H1 (cell line): Measurements from ENCODE around the gene NOS2. TPM values are rescaled to one million over a fixed set of nuclear protein-coding genes. Genes with fewer than 3 reads are reported as not detected.
A peak's percentile ranks its signal among the peaks of the same experiment; 100 is the strongest.

Source experiments
- CTCF ChIA-PET: fragments of 300-600 bp; sonication (Branson Sonifier 250); formaldehyde crosslinking; loops from one replicate; lab custom pipeline; 2021; ENCODE audit not compliant: partially characterized antibody; lab: Charles Lee
- POLR2A ChIA-PET: fragments of 300-600 bp; sonication (Branson Sonifier 250); formaldehyde crosslinking; loops from one replicate; lab custom pipeline; 2021; ENCODE audit warnings: inconsistent platforms; ENCODE audit not compliant: partially characterized antibody; lab: Charles Lee
- DNase-seq, 2 experiments: peaks; one replicate each; pipeline versions ENCODE4 v3.0.0 to v3.0.0-alpha.2; 2010 to 2022; ENCODE audit warnings: low spot score in 2 of 2, low read depth in 1 of 2, mixed read lengths in 1 of 2
- FAIRE-seq: peaks from 2 replicates; lab custom pipeline; 2011; peaks lifted over from hg19 to GRCh38; lab: Jason Lieb, UNC
- H2AFZ ChIP-seq: 2 replicates; pipeline ENCODE4 v1.8.1; 2012; ENCODE audit warnings: low read length, inconsistent platforms
- H2AK5ac ChIP-seq: 2 replicates; pipeline ENCODE4 v1.6.1; 2013; ENCODE audit warnings: low read depth, low read length
- H2BK120ac ChIP-seq: replicated peaks from 2 replicates; pipeline ENCODE3; 2013; ENCODE audit warnings: low read depth, low read length, inconsistent platforms
- H2BK12ac ChIP-seq: 2 replicates; pipeline ENCODE4 v1.6.1; 2013; ENCODE audit warnings: low read depth, low read length
- H2BK15ac ChIP-seq: 2 replicates; pipeline ENCODE4 v1.6.1; 2013; ENCODE audit warnings: low read length
- H2BK20ac ChIP-seq: 2 replicates; pipeline ENCODE4 v1.6.1; 2013; ENCODE audit warnings: low read length
- H2BK5ac ChIP-seq: 2 replicates; pipeline ENCODE4 v1.6.1; 2013; ENCODE audit warnings: low read depth, low read length
- H3K14ac ChIP-seq: 2 replicates; pipeline ENCODE4 v1.6.1; 2013; ENCODE audit warnings: inconsistent platforms; ENCODE audit not compliant: insufficient read length
- H3K18ac ChIP-seq: 2 replicates; pipeline ENCODE4 v1.6.1; 2013; ENCODE audit warnings: low read length; ENCODE audit errors: extremely low read depth
- H3K23ac ChIP-seq: 2 replicates; pipeline ENCODE4 v1.6.1; 2013; ENCODE audit warnings: inconsistent platforms; ENCODE audit not compliant: insufficient read length
- H3K23me2 ChIP-seq: 2 replicates; pipeline ENCODE4 v1.6.1; 2013; ENCODE audit warnings: low read depth, low read length
- H3K27ac ChIP-seq: 2 replicates; pipeline ENCODE4 v1.6.1; 2011; ENCODE audit warnings: low read depth, low read length, inconsistent platforms
- H3K27me3 ChIP-seq, 4 experiments: replicated peaks in 1 of 4; 1 replicate in 1 of 4; 2 replicates in 3 of 4; pipeline versions ENCODE4 v1.6.1 to v1.8.1; 2011 to 2013; ENCODE audit warnings: low read length in 3 of 4, mild to moderate bottlenecking in 3 of 4, inconsistent platforms in 2 of 4, mixed read lengths in 2 of 4, moderate library complexity in 1 of 4; ENCODE audit not compliant: control insufficient read depth in 3 of 4, insufficient read depth in 3 of 4; ENCODE audit errors: extremely low read depth in 1 of 4
- H3K36me3 ChIP-seq, 4 experiments: 2 replicates each; pipeline versions ENCODE4 v1.6.1 to v1.8.1; 2011 to 2013; ENCODE audit warnings: mild to moderate bottlenecking in 4 of 4, low read length in 3 of 4, moderate library complexity in 2 of 4, control low read depth in 1 of 4, inconsistent platforms in 1 of 4; ENCODE audit not compliant: insufficient read depth in 4 of 4, control insufficient read depth in 2 of 4
- H3K4ac ChIP-seq: replicated peaks from 2 replicates; pipeline ENCODE3; 2013; ENCODE audit warnings: low read length, low read depth, mixed read lengths, inconsistent platforms; ENCODE audit not compliant: insufficient read length
- H3K4me1 ChIP-seq, 4 experiments: replicated peaks in 1 of 4; 1 replicate in 1 of 4; 2 replicates in 3 of 4; pipeline versions ENCODE4 v1.6.1 to v1.8.1; 2011 to 2013; ENCODE audit warnings: low read length in 3 of 4, inconsistent platforms in 2 of 4, mixed read lengths in 1 of 4; ENCODE audit not compliant: insufficient read depth in 4 of 4, control insufficient read depth in 3 of 4
- H3K4me2 ChIP-seq, 2 experiments: 2 replicates each; pipeline versions ENCODE4 v1.6.1 to v1.8.1; 2011 to 2013; ENCODE audit warnings: low read depth in 2 of 2, low read length in 2 of 2, control low read depth in 1 of 2, inconsistent platforms in 1 of 2, mild to moderate bottlenecking in 1 of 2; ENCODE audit not compliant: insufficient read depth in 1 of 2
- H3K4me3 ChIP-seq, 4 experiments: fragments of 200-600, 300-600 bp in 1 of 4; sonication (generic), shearing (Covaris generic), sonication (Bioruptor Twin) in 1 of 4; 2 replicates each; pipeline versions ENCODE4 v1.5.1 to v1.8.1; 2011 to 2016; ENCODE audit warnings: low read length in 4 of 4, low read depth in 3 of 4, control low read depth in 2 of 4, inconsistent platforms in 2 of 4, mild to moderate bottlenecking in 2 of 4, mixed read lengths in 1 of 4, moderate library complexity in 1 of 4; ENCODE audit not compliant: insufficient read depth in 2 of 4; ENCODE audit errors: extremely low read depth in 1 of 4
- H3K56ac ChIP-seq: replicated peaks from 2 replicates; pipeline ENCODE3; 2013; ENCODE audit warnings: low read depth, mild to moderate bottlenecking, mixed read lengths, low read length, inconsistent platforms; ENCODE audit not compliant: insufficient read length
- H3K79me1 ChIP-seq: 2 replicates; pipeline ENCODE4 v1.6.1; 2013; ENCODE audit warnings: low read depth, low read length, control low read depth
- H3K79me2 ChIP-seq, 2 experiments: 2 replicates each; pipeline versions ENCODE4 v1.6.1 to v1.8.1; 2012 to 2013; ENCODE audit warnings: low read length in 2 of 2, mild to moderate bottlenecking in 2 of 2, inconsistent platforms in 1 of 2; ENCODE audit not compliant: insufficient read depth in 2 of 2, control insufficient read depth in 1 of 2
- H3K9ac ChIP-seq, 4 experiments: replicated peaks in 1 of 4; 1 replicate in 1 of 4; 2 replicates in 3 of 4; pipeline versions ENCODE4 v1.6.1 to v1.8.1; 2011 to 2013; ENCODE audit warnings: low read depth in 3 of 4, low read length in 3 of 4, control low read depth in 2 of 4, mild to moderate bottlenecking in 2 of 4, moderate library complexity in 2 of 4, inconsistent platforms in 1 of 4; ENCODE audit errors: extremely low read depth in 1 of 4
- H3K9me3 ChIP-seq, 2 experiments: 2 replicates each; pipeline versions ENCODE4 v1.6.1 to v1.8.1; 2012 to 2013; ENCODE audit warnings: mild to moderate bottlenecking in 2 of 2, moderate library complexity in 2 of 2, control low read depth in 1 of 2, inconsistent platforms in 1 of 2, low read depth in 1 of 2, low read length in 1 of 2, mixed read lengths in 1 of 2; ENCODE audit not compliant: insufficient read depth in 2 of 2
- H4K20me1 ChIP-seq, 2 experiments: replicated peaks in 1 of 2; 2 replicates each; pipeline versions ENCODE3 to v1.8.1; 2011 to 2013; ENCODE audit warnings: inconsistent platforms in 2 of 2, low read length in 2 of 2, mild to moderate bottlenecking in 1 of 2; ENCODE audit not compliant: insufficient read depth in 2 of 2, control insufficient read depth in 1 of 2
- H4K5ac ChIP-seq: 2 replicates; pipeline ENCODE4 v1.6.1; 2013; ENCODE audit warnings: low read length, low read depth, mixed read lengths, inconsistent platforms; ENCODE audit not compliant: insufficient read length
- H4K8ac ChIP-seq: 2 replicates; pipeline ENCODE4 v1.8.0; 2013; ENCODE audit warnings: mild to moderate bottlenecking, moderate library complexity, low read length, inconsistent platforms; ENCODE audit not compliant: insufficient read depth; ENCODE audit errors: extremely low read depth
- H4K91ac ChIP-seq: replicated peaks from 2 replicates; pipeline ENCODE3; 2013; ENCODE audit warnings: low read length, mixed read lengths, inconsistent platforms; ENCODE audit not compliant: insufficient read length
- BCL11A ChIP-seq, 2 experiments: IDR thresholded peaks; one replicate each; pipeline ENCODE4 v1.6.1; 2011; ENCODE audit warnings: low read depth in 2 of 2, low read length in 2 of 2, mild to moderate bottlenecking in 2 of 2
- CHD1 ChIP-seq: IDR thresholded peaks from 2 replicates; pipeline ENCODE4 v1.6.1; 2012; ENCODE audit warnings: low read depth, low read length, improper control_type of control experiment
- EP300 ChIP-seq, 2 experiments: IDR thresholded peaks; 1 replicate in 1 of 2; 2 replicates in 1 of 2; pipeline ENCODE4 v1.6.1; 2011 to 2012; ENCODE audit warnings: low read depth in 2 of 2, low read length in 2 of 2, mild to moderate bottlenecking in 2 of 2, borderline replicate concordance in 1 of 2, inconsistent platforms in 1 of 2, moderate library complexity in 1 of 2
- JUN ChIP-seq: IDR thresholded peaks from 2 replicates; pipeline ENCODE4 v1.6.1; 2011; ENCODE audit warnings: low read depth, mild to moderate bottlenecking, improper control_type of control experiment, low read length
- KDM4A ChIP-seq: IDR thresholded peaks from one replicate; pipeline ENCODE4 v1.7.1; 2012; ENCODE audit warnings: low read depth, mild to moderate bottlenecking, moderate library complexity, low read length, inconsistent platforms; ENCODE audit not compliant: severe bottlenecking
- KDM5A ChIP-seq: fragments of 200-600 bp; IDR thresholded peaks from 2 replicates; pipeline ENCODE4 v1.7.1; 2012; ENCODE audit warnings: mild to moderate bottlenecking, low read length, inconsistent platforms, mixed read lengths
- MAX ChIP-seq: IDR thresholded peaks from 2 replicates; pipeline ENCODE4 v1.6.1; 2012; ENCODE audit warnings: inconsistent platforms
- NRF1 ChIP-seq: IDR thresholded peaks from 2 replicates; pipeline ENCODE4 v1.6.1; 2011; ENCODE audit warnings: mild to moderate bottlenecking, low read depth, low read length, improper control_type of control experiment
- POLR2A ChIP-seq, 2 experiments: IDR thresholded peaks; 1 replicate in 1 of 2; 2 replicates in 1 of 2; pipeline ENCODE4 v1.6.1; 2011; ENCODE audit warnings: low read depth in 2 of 2, low read length in 2 of 2, mild to moderate bottlenecking in 2 of 2; ENCODE audit errors: control extremely low read depth in 1 of 2
- POLR2AphosphoS5 ChIP-seq: IDR thresholded peaks from 2 replicates; pipeline ENCODE4 v1.6.1; 2011; ENCODE audit warnings: low read depth, low read length
- TAF7 ChIP-seq: optimal IDR thresholded peaks from 2 replicates; pipeline ENCODE3; 2011; ENCODE audit warnings: low read depth, mild to moderate bottlenecking, inconsistent platforms, low read length, moderate library complexity, borderline replicate concordance
- TEAD4 ChIP-seq: IDR thresholded peaks from 2 replicates; pipeline ENCODE4 v1.6.1; 2012; ENCODE audit warnings: low read depth, low read length, inconsistent platforms, mixed read lengths
- USF2 ChIP-seq: IDR thresholded peaks from 2 replicates; pipeline ENCODE4 v1.6.1; 2011; ENCODE audit warnings: low read length, improper control_type of control experiment
- WGBS, 2 experiments: shearing (Covaris generic) in 1 of 2; methylation state at CpG; one replicate each; pipeline versions ENCODE4 v1.1.6 to v1.1.7; 2013 to 2015; ENCODE audit warnings: low lambda C conversion rate in 2 of 2, mixed read lengths in 2 of 2, inconsistent platforms in 1 of 2, low coverage in 1 of 2, missing lambda C conversion rate in 1 of 2; ENCODE audit not compliant: insufficient replicate concordance in 2 of 2, insufficient coverage in 1 of 2, insufficient read length in 1 of 2; ENCODE audit errors: extremely low coverage in 1 of 2, missing lambda C conversion rate in 1 of 2; 5-methylcytosine and 5-hydroxymethylcytosine counted together
- polyA plus RNA-seq, 7 experiments: library from polyadenylated mRNA; depleted of rRNA in 3 of 7; stranded (reverse) in 5 of 7; unstranded in 2 of 7; fragments of >200 nt in 5 of 7; fragments of 200-250 nt in 2 of 7; gene quantifications; 1 replicate in 5 of 7; 2 replicates in 1 of 7; 4 replicates in 1 of 7; pipeline versions ENCODE4 v1.2.1 to v1.2.3, GENCODE V29; 2011 to 2013; ENCODE audit warnings: missing spikeins in 2 of 7, mixed read lengths in 2 of 7
- total RNA-seq: library from RNA; stranded (reverse); fragmentation: NEBNext Ultra II Directional; extraction: Animal tissue kit (Norgen Biotek cat#: 25700); gene quantifications from 2 replicates; pipeline ENCODE4 v1.2.1, GENCODE V29; 2021

NOS2 gene
- total and polyA plus RNA-seq, 2 of the 8 experiments (the other 6 are each of a cell fraction or from before 2014, with no cell fraction given): 1.0 to 1.9 TPM

- H2AK5ac ChIP-seq: no peak overlapping the region; the same call in 1 of the 2 replicates
- no peak for FAIRE-seq
- no peaks in the 10 kb centered on the region for H3K23me2 ChIP-seq
- peak overlapping the region; percentile 44 for H4K91ac ChIP-seq
- no peak overlapping the region for H4K5ac ChIP-seq
- 96% methylated on average over 3 of the region's 3 CpGs; no CpG with 5 or more reads in 1 of the 2 experiments for WGBS, 2 experiments
- H3K79me2 ChIP-seq: no peaks in the 10 kb centered on the region
- H2AFZ ChIP-seq: no peak overlapping the region
- H3K18ac ChIP-seq: peak overlapping the region; percentile 13; the same call in 1 of the 2 replicates
- H3K4me1 ChIP-seq: peaks cover 0 to 8% (median 0%) of the 10 kb centered on the region in 4 experiments; a peak in 2 of 7 replicates
- no peak overlapping the region for H2BK5ac ChIP-seq
- no peak overlapping the region for H3K27ac ChIP-seq
- H3K9ac ChIP-seq: no peak overlapping the region
- no peak overlapping the region; the same call in 1 of the 2 replicates for H2BK12ac ChIP-seq
- no peaks in the 10 kb centered on the region for H4K20me1 ChIP-seq
- H3K56ac ChIP-seq: no peak overlapping the region
- H3K4me3 ChIP-seq: no peak overlapping the region
- no peak overlapping the region for H3K4me2 ChIP-seq
- H3K9me3 ChIP-seq: no peaks in the 10 kb centered on the region
- no peak overlapping the region for H2BK120ac ChIP-seq
- ChIA-PET CTCF (interaction anchor here (0.8 to 5.1 kb wide), 7 partner anchors 10 to 59 kb away, joined by 3 to 32 read pairs (median 4); partner anchors contain the start of gene LYRM9), POLR2A (no interaction called here)
- H3K23ac ChIP-seq: no peak overlapping the region
- no peak overlapping the region for H2BK15ac ChIP-seq
- no peak overlapping the region for H2BK20ac ChIP-seq
- no peaks in the 10 kb centered on the region; the same call in 1 of the 2 replicates for H3K79me1 ChIP-seq
- no peaks in the 10 kb centered on the region for H3K36me3 ChIP-seq
- DNase-seq: no peak
- H3K27me3 ChIP-seq: no peaks in the 10 kb centered on the region; a peak in 1 of 7 replicates
- H4K8ac ChIP-seq: no peak overlapping the region
- H3K4ac ChIP-seq: no peak overlapping the region
- no peak overlapping the region for H3K14ac ChIP-seq
- TF ChIP-seq TEAD4: no peak
- no peak for TF ChIP-seq NRF1
- TF ChIP-seq CHD1: no peak
- no peak for TF ChIP-seq TAF7
- TF ChIP-seq KDM4A: no peak
- TF ChIP-seq MAX: no peak
- TF ChIP-seq JUN: no peak
- no peak for TF ChIP-seq POLR2AphosphoS5
- no peak for TF ChIP-seq EP300 (IDR thresholded peaks at IDR 0.05; ENCODE audit: borderline replicate concordance in 1 of 2, low read depth in 2 of 2, low read length in 2 of 2)
- TF ChIP-seq POLR2A (IDR thresholded peaks at IDR 0.05; ENCODE audit: control extremely low read depth in 1 of 2, low read depth in 2 of 2, low read length in 2 of 2): no peak
- TF ChIP-seq KDM5A: no peak
- no peak for TF ChIP-seq USF2
- no peak for TF ChIP-seq BCL11A (IDR thresholded peaks at IDR 0.05; ENCODE audit: low read depth in 2 of 2, low read length in 2 of 2)
Measured at GRCh38 chr17:27848931-27849330, 48.6 kb upstream of the NOS2 start.
